Memory B cell (primary cell): Measurements from ENCODE around the gene ABCD3.
A peak's percentile ranks its signal among the peaks of the same experiment; 100 is the strongest.

ENCODE experiments used
- ATAC-seq: fragments of 150-1000 bp; cut with Tn5 transposase; 2 replicates; pipeline ENCODE4 v1.10.0; 2021; ENCODE audit warnings: low read depth, mild to moderate bottlenecking, moderate library complexity
- DNase-seq, 2 donors: peaks; one replicate each; pipeline ENCODE4 v3.0.0; 2022; ENCODE audit warnings: low spot score in 2 of 2
- H3K27ac Mint-ChIP-seq: one replicate; pipeline ENCODE4 v1.8.0; 2022; ENCODE audit warnings: mild to moderate bottlenecking, moderate library complexity, mixed read lengths
- H3K27me3 Mint-ChIP-seq: one replicate; pipeline ENCODE4 v1.8.0; 2022; ENCODE audit warnings: mixed read lengths
- H3K36me3 Mint-ChIP-seq: one replicate; pipeline ENCODE4 v1.8.0; 2022; ENCODE audit warnings: mild to moderate bottlenecking, mixed read lengths
- H3K4me1 Mint-ChIP-seq: one replicate; pipeline ENCODE4 v1.8.0; 2022; ENCODE audit warnings: mixed read lengths
- H3K4me3 Mint-ChIP-seq: one replicate; pipeline ENCODE4 v1.8.0; 2022; ENCODE audit warnings: mild to moderate bottlenecking, moderate library complexity, mixed read lengths
- H3K9me3 Mint-ChIP-seq: one replicate; pipeline ENCODE4 v1.8.0; 2022; ENCODE audit warnings: mixed read lengths

Gene ABCD3

GRCh38 chr1:94396356-94397010 lies 21.7 kb upstream of the ABCD3 start:
- H3K4me3 Mint-ChIP-seq, result no peak overlapping the region
- ATAC-seq (no peak), DNase-seq (no peak)
- no peaks in the 10 kb centered on the region for H3K4me1 Mint-ChIP-seq
- no peaks in the 10 kb centered on the region for H3K36me3 Mint-ChIP-seq
- H3K27ac Mint-ChIP-seq, result no peak overlapping the region
- no peaks in the 10 kb centered on the region for H3K9me3 Mint-ChIP-seq
- peaks cover 10% of the 10 kb centered on the region for H3K27me3 Mint-ChIP-seq

- Mint-ChIP-seq H3K9me3 (no peaks in the 10 kb centered on the region), H3K27me3 (peaks cover 11% of the 10 kb centered on the region), H3K4me1 (no peaks in the 10 kb centered on the region), H3K4me3 (no peak overlapping the region), H3K36me3 (no peaks in the 10 kb centered on the region), H3K27ac (no peak overlapping the region)
- DNase-seq (no peak), ATAC-seq (no peak)
Observed at GRCh38 chr1:94398356-94398755, 19.8 kb upstream of the ABCD3 start.

- DNase-seq (no peak), ATAC-seq (no peak)
- Mint-ChIP-seq H3K27me3 (peaks cover 11% of the 10 kb centered on the region), H3K9me3 (no peaks in the 10 kb centered on the region), H3K27ac (no peak overlapping the region), H3K4me1 (no peaks in the 10 kb centered on the region), H3K36me3 (no peaks in the 10 kb centered on the region), H3K4me3 (no peak overlapping the region)
Observed at GRCh38 chr1:94399453-94399852, 18.7 kb upstream of the ABCD3 start.

GRCh38 chr1:94401206-94401605 lies 17.0 kb upstream of the ABCD3 start:
- no peaks in the 10 kb centered on the region for H3K4me1 Mint-ChIP-seq
- ATAC-seq (no peak), DNase-seq (no peak)
- H3K27me3 Mint-ChIP-seq, result peaks cover 8% of the 10 kb centered on the region
- no peaks in the 10 kb centered on the region for H3K36me3 Mint-ChIP-seq
- H3K9me3 Mint-ChIP-seq, result no peaks in the 10 kb centered on the region
- H3K4me3 Mint-ChIP-seq, result no peak overlapping the region
- no peak overlapping the region for H3K27ac Mint-ChIP-seq

GRCh38 chr1:94406446-94406845 lies 11.7 kb upstream of the ABCD3 start:
- H3K4me3 Mint-ChIP-seq, result no peak overlapping the region
- peaks cover 10% of the 10 kb centered on the region for H3K27me3 Mint-ChIP-seq
- no peak for DNase-seq
- H3K9me3 Mint-ChIP-seq, result no peaks in the 10 kb centered on the region
- H3K36me3 Mint-ChIP-seq, result no peaks in the 10 kb centered on the region
- ATAC-seq, result no peak
- no peaks in the 10 kb centered on the region for H3K4me1 Mint-ChIP-seq
- H3K27ac Mint-ChIP-seq, result no peak overlapping the region

GRCh38 chr1:94408104-94408830 lies 9.9 kb upstream of the ABCD3 start:
- no peak overlapping the region for H3K27ac Mint-ChIP-seq
- ATAC-seq (no peak), DNase-seq (no peak)
- no peaks in the 10 kb centered on the region for H3K36me3 Mint-ChIP-seq
- H3K4me1 Mint-ChIP-seq, result peaks cover 3% of the 10 kb centered on the region
- H3K27me3 Mint-ChIP-seq, result peaks cover 5% of the 10 kb centered on the region
- no peak overlapping the region for H3K4me3 Mint-ChIP-seq
- no peaks in the 10 kb centered on the region for H3K9me3 Mint-ChIP-seq

GRCh38 chr1:94411237-94411636 lies 7.0 kb upstream of the ABCD3 start:
- no peak overlapping the region for H3K27ac Mint-ChIP-seq
- H3K36me3 Mint-ChIP-seq, result no peaks in the 10 kb centered on the region
- no peak overlapping the region for H3K4me3 Mint-ChIP-seq
- peaks cover 3% of the 10 kb centered on the region for H3K4me1 Mint-ChIP-seq
- no peaks in the 10 kb centered on the region for H3K9me3 Mint-ChIP-seq
- peak; percentile 87 for ATAC-seq
- H3K27me3 Mint-ChIP-seq, result peaks cover 13% of the 10 kb centered on the region
- DNase-seq, result no peak

GRCh38 chr1:94413311-94413710 lies 4.9 kb upstream of the ABCD3 start:
- Mint-ChIP-seq H3K27me3 (peaks cover 10% of the 10 kb centered on the region), H3K36me3 (no peaks in the 10 kb centered on the region), H3K4me3 (no peak overlapping the region), H3K27ac (no peak overlapping the region), H3K9me3 (no peaks in the 10 kb centered on the region), H3K4me1 (peaks cover 3% of the 10 kb centered on the region)
- no peak for ATAC-seq
- DNase-seq, result no peak

- DNase-seq, result no peak
- Mint-ChIP-seq H3K27me3 (peaks cover 7% of the 10 kb centered on the region), H3K9me3 (no peaks in the 10 kb centered on the region), H3K4me1 (peaks cover 17% of the 10 kb centered on the region), H3K4me3 (no peak overlapping the region), H3K27ac (no peak overlapping the region), H3K36me3 (no peaks in the 10 kb centered on the region)
- ATAC-seq, result no peak
Observed at GRCh38 chr1:94416901-94417727, 1.1 kb upstream of the ABCD3 start.

GRCh38 chr1:94417728-94417977 lies 536 bp upstream of the ABCD3 start:
- peaks cover 7% of the 10 kb centered on the region for H3K27me3 Mint-ChIP-seq
- no peaks in the 10 kb centered on the region for H3K9me3 Mint-ChIP-seq
- H3K4me1 Mint-ChIP-seq, result peaks cover 17% of the 10 kb centered on the region
- no peaks in the 10 kb centered on the region for H3K36me3 Mint-ChIP-seq
- no peak overlapping the region for H3K4me3 Mint-ChIP-seq
- ATAC-seq (no peak), DNase-seq (no peak)
- H3K27ac Mint-ChIP-seq, result no peak overlapping the region

GRCh38 chr1:94418664-94419655 lies 771 bp downstream of the ABCD3 start:
- Mint-ChIP-seq H3K27ac (no peak overlapping the region), H3K9me3 (no peaks in the 10 kb centered on the region), H3K36me3 (no peaks in the 10 kb centered on the region), H3K4me1 (peaks cover 20% of the 10 kb centered on the region), H3K27me3 (peaks cover 5% of the 10 kb centered on the region), H3K4me3 (peak overlapping the region; percentile 44)
- DNase-seq (no peak), ATAC-seq (peak; percentile 1)

- Mint-ChIP-seq H3K9me3 (no peaks in the 10 kb centered on the region), H3K36me3 (no peaks in the 10 kb centered on the region), H3K4me3 (no peak overlapping the region), H3K27me3 (no peaks in the 10 kb centered on the region), H3K4me1 (peaks cover 22% of the 10 kb centered on the region), H3K27ac (no peak overlapping the region)
- DNase-seq (no peak), ATAC-seq (no peak)
Observed at GRCh38 chr1:94422115-94422820, 4.1 kb downstream of the ABCD3 start.

GRCh38 chr1:94425821-94426484 lies 7.8 kb downstream of the ABCD3 start:
- DNase-seq (no peak), ATAC-seq (no peak)
- no peak overlapping the region for H3K4me3 Mint-ChIP-seq
- H3K27ac Mint-ChIP-seq, result peak overlapping the region; percentile 50
- peaks cover 9% of the 10 kb centered on the region for H3K36me3 Mint-ChIP-seq
- H3K9me3 Mint-ChIP-seq, result peaks cover 5% of the 10 kb centered on the region
- H3K4me1 Mint-ChIP-seq, result peaks cover 25% of the 10 kb centered on the region
- H3K27me3 Mint-ChIP-seq, result no peaks in the 10 kb centered on the region
